Neuron (in vitro differentiated cells): ENCODE measurements around the gene ABCF2.

Experiments
- H2AFZ ChIP-seq: one replicate; pipeline ENCODE4 v1.6.1; 2013; ENCODE audit warnings: low read depth, mild to moderate bottlenecking, inconsistent platforms, low read length, moderate library complexity
- H3K27me3 ChIP-seq: one replicate; pipeline ENCODE4 v1.6.1; 2013; ENCODE audit warnings: low read length; ENCODE audit not compliant: insufficient read depth
- H3K36me3 ChIP-seq: one replicate; pipeline ENCODE4 v1.6.1; 2013; ENCODE audit warnings: low read length; ENCODE audit not compliant: insufficient read depth
- H3K4me1 ChIP-seq: one replicate; pipeline ENCODE4 v1.6.1; 2013; ENCODE audit warnings: low read length; ENCODE audit not compliant: insufficient read depth
- H3K4me3 ChIP-seq: 2 replicates; pipeline ENCODE4 v1.5.1; 2013; ENCODE audit warnings: mild to moderate bottlenecking, low read length, moderate library complexity
- H3K9me3 ChIP-seq: one replicate; pipeline ENCODE4 v1.6.1; 2013; ENCODE audit warnings: low read length

The ABCF2 gene

DNA sequence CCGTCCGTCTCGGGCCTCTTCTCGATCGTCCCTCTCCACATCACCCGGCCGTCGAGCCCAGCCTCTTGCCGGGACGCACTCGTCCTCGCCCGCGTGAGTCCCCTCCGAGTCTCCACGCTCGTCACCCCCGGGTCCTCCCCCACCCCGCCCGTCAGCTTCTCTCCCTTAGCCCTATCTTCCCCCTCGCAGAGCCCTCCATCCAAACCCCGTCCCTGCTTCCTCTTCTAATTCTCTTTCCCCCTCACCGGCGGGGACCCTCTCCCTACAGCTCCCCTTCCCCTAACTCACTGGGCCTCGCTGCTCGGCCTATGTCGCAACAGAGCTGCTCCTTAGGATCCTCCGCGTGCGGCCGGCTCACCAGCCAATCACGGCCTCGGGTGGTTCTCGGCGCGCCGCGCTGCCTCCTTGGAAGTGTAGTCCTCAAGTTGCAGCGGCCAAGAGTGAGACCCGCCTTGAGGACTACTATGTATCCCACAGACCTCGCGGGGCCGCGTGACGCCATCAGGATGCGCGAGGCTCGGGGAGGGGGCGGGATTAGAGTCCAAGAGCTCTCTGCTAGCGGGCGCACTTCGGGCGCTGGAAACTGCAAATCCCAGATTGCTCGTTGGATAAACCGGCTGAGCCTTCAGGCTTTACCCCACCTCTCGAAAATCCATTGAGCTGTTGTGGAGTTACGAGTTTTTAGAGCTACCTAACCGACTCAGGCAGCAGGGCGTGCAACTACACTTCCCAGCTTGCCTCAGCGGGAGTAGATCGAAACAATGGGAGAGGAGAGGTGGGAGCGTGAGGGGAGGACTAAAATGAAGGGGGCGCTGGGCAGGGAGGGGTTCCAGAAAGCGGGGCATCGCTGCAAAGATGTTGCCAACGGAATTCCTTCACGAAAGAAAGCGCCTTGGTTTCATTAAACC, at the start of gene ABCF2:
Gene ABCF2 (minus strand): TSS at position 331 of the 908 bp plus-strand sequence. CDS start 747 bp downstream, outside the sequence.
- Histone ChIP-seq H3K4me3 (peak within 1 kb of the TSS; percentile 87), H2AFZ (peak within 1 kb of the TSS; percentile 38), H3K27me3 (no peaks in the 10 kb centered on the region), H3K36me3 (peaks cover 32% of the 10 kb centered on the region), H3K4me1 (peaks cover 26% of the 10 kb centered on the region), H3K9me3 (no peaks in the 10 kb centered on the region)

DNA sequence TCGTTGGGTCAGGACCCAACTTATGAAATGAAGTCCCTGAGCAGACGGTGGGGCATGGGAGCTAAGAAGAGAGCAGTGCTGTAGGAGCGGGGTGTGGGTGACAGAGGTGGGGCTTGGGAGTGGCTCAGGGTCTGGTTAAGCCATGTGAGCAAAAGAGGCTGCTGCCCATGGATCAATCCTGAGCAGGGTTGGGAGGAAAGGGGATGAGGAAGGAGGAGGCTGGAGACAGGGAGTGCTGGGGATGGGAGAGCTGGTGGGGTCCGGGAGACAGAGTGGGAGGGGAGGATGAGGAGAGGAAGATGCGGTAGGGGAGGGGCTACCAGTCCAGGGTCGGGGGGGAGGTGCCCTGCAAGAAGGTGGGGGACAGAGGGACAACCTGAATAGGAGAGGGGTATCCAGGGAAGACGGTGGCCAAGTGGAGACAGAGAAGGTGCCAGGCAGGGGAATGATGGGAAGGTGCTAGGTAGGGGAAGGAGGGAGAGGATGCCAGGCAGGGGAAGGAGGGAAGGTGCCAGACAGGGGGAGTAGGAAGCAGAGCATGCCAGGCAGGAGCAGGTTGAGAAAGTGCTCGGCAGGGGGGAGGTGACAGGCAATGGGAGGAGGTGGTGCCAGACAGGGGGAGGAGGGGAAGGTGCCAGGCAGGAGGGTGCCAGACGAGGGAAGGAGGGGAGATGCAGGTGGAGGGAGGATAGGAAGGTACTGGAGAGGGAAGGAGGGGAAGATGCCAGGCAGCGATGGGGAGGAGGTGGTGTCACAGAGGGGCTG, 49.0 kb upstream of the ABCF2 start:
- H3K4me1 ChIP-seq: peaks cover 6% of the 10 kb centered on the region
- H2AFZ ChIP-seq: no peak overlapping the region
- no peaks in the 10 kb centered on the region for H3K36me3 ChIP-seq
- peak overlapping the region; percentile 38 for H3K4me3 ChIP-seq
- H3K9me3 ChIP-seq: no peaks in the 10 kb centered on the region
- peaks cover 9% of the 10 kb centered on the region for H3K27me3 ChIP-seq

DNA sequence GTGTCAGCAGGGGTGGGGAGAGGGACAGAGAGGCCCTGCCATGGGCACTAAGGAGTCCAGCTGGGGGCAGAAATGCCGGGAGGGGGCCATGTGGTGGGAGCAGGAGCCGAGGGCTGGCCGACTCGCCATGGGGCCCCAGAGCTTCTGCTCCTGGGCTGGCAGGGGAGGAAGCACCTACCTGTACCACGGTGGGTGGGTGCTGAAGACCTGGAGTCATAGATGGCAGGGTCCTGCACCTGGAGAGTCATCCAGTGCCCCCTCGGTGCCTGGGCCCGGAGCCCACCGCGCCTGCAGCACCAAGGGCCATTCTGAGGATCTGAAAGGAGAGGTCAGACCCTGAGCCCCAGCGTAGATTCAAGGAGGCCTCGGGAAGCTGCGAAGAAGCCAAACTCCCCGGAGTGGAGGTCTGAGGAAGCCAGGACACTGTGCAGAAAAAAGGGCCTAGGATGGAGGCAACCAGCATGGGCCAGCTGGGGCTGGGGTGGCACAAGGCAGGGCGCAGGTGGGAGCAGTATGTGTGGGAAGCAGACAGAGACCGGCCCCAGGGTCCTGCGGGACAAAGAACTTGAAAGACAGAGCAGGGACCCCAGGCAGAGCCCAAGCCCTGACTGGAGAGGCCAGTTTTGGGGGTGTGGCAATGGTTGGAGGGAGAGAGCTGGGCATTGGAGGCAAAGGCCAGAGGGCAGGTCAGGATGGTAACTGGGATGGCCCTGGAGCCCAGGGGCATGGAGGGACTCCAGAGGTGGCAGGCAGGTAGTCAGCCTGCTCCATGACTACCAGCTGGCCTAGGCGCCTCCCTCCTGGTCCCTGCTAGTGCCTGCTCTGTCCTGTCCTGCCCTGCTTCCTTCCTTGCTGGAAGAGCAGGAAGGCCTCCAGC, 48.2 kb upstream of the ABCF2 start:
- Histone ChIP-seq H3K4me3 (no peak overlapping the region), H3K9me3 (no peaks in the 10 kb centered on the region), H3K36me3 (no peaks in the 10 kb centered on the region)

DNA sequence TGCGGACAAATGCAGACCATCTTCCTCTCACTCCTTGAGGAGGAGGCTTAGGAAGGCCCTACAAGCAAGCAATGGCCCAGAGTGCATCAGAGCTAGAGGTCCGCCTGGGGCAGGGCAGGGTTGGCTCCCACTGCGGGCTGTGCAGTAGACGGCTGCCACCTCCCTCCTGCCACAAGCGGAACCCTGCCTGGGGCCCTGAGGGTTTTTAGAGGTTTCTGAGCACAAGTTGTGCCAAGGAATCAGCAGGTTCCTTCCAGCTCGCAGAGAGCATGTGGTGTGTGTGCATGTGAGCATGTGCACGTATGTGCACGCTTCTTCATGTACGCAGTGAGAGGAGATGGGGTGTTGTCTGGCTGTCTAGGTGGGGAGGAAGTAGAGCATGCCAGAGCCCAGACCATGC, 47.4 kb upstream of the ABCF2 start:
- H3K27me3 ChIP-seq: peaks cover 3% of the 10 kb centered on the region
- no peak overlapping the region for H2AFZ ChIP-seq
- H3K9me3 ChIP-seq: no peaks in the 10 kb centered on the region
- peaks cover 2% of the 10 kb centered on the region for H3K4me1 ChIP-seq
- no peaks in the 10 kb centered on the region for H3K36me3 ChIP-seq
- H3K4me3 ChIP-seq: no peak overlapping the region

More for the DNA sequence above, 48.2 kb upstream of the ABCF2 start:
- Histone ChIP-seq H3K27me3 (peaks cover 9% of the 10 kb centered on the region), H2AFZ (no peak overlapping the region), H3K4me1 (peaks cover 2% of the 10 kb centered on the region)

DNA sequence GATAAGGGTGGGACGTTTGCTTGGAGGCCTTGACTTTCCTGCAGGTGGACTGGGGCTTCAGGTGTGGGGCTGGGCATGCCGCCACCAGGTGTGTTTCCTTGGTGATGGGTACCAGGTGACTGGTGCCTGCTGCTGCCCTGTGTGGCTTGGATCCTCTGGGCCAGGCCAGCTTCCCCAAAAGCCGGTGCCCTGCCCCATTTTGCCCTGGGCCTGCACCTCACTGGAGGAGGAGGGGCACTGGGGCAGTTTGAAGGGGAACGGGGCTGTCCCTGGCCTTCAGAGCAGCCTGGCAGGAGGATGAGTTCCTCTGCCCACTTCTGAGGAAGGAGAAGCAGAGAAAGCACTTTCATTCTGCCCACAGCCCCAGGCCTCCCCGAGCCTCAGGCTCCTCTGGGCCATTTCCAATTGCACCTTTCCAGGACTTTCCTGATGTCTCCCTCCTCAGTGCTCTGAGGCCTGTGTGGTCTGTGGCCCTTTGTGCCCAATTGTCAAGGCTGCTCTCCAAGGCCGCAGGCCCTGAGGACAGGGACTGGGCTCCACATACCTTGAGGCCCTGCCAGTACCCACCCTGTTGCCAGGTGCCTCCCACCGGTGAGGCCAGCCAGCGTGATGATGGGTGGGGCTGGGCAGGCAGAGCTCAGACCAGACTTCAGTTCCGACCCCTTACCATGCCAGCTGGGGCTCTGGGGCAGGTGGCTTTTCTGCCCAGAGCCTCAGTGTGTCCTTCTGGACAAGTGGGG, 46.8 kb upstream of the ABCF2 start:
- Histone ChIP-seq H3K4me1 (peaks cover 2% of the 10 kb centered on the region), H2AFZ (no peak overlapping the region), H3K4me3 (no peak overlapping the region), H3K36me3 (no peaks in the 10 kb centered on the region), H3K9me3 (no peaks in the 10 kb centered on the region), H3K27me3 (no peaks in the 10 kb centered on the region)

DNA sequence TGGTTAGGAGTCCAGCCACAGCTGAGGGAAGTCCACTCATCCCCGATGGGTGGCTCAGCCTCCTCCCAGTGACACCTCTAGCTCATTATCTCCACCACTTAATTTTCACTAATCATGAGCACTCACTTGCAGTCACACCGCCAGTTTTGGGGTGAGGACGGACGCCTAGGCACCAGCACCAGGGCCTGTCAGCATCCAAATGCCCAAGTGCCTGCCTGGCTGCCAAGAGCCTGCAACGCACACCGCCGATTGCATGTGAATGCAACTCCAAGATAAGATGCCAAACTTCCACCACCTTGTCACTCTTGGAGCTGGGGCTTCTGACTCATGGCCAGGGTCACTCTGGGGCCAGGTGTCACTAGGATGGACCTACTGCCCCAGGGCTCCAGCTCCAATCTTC, 45.9 kb upstream of the ABCF2 start:
- no peak overlapping the region for H3K4me3 ChIP-seq
- H2AFZ ChIP-seq: no peak overlapping the region
- H3K4me1 ChIP-seq: peaks cover 2% of the 10 kb centered on the region
- no peaks in the 10 kb centered on the region for H3K9me3 ChIP-seq
- no peaks in the 10 kb centered on the region for H3K27me3 ChIP-seq
- H3K36me3 ChIP-seq: no peaks in the 10 kb centered on the region

DNA sequence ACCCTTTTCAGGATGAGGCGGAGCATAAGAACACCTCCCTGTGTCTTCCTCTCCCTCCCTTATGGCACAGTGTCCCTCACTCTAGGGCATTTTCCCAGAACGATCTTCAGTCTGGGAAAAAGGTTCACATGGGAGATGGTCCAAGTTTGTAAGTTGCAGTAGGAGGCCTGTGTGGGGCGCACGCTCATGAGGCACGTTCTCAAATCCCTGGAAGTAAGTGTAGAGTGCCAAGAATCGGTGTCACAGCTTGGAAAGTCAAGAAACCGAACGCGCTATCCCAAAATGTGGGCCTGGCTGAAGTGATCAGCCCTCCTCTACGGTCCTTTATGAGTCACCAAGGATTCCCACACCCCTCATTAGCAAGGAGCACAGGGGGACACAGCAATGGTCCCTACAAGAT, 45.4 kb upstream of the ABCF2 start:
- H3K27me3 ChIP-seq: no peaks in the 10 kb centered on the region
- no peak overlapping the region for H3K4me3 ChIP-seq
- H3K36me3 ChIP-seq: no peaks in the 10 kb centered on the region
- H2AFZ ChIP-seq: no peak overlapping the region
- H3K9me3 ChIP-seq: no peaks in the 10 kb centered on the region
- peaks cover 2% of the 10 kb centered on the region for H3K4me1 ChIP-seq

DNA sequence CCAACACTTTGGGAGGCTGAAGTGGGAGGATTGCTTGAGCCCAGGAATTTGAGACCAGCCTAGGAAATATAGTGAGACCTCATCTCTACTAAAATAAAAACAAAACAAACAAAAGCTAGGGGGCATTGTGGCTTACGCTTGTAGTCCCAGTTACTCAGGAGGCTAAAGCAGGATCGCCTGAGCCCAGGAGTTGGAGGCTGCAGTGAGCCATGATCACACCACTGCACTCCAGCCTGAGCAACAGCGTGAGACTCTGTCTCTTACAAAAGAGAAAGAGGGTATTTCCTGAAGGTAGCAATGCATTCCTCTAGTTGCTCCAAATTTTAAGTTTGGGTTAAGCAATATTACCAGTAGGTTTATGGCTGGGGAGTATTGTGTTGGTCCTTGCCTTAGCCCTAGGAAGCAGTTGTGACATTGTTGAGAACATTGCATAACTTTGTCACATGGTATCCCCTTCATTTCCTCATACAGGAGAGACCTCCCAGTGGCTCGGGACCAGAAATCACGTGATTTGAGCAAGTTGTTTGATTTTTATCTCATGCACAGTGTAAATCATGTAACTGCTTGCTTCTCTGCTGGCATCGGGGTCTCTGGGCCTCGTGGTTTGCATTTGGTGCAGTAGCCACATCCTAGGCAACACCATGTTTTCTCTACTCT, 44.8 kb upstream of the ABCF2 start:
- no peak overlapping the region for H2AFZ ChIP-seq
- H3K9me3 ChIP-seq: no peaks in the 10 kb centered on the region
- H3K4me3 ChIP-seq: no peak overlapping the region

DNA sequence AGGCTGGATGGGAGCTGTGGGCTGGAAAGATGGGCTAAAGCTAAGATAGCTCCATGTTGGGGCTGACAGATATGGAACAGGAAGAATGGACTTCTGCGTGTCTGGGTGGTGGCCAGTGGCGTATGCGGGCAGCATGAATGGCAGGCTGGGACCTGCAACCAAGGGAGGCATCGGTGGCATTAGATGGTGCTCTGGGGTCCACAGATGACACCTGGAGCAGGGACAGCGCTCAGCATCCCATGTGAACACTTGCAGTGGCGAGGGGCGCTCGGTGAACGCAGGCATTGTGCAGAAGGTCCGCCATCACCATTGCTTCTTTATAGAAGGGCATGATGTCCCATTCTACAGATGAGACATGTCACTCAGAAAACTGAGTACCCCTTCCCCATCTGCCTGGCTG, 42.5 kb upstream of the ABCF2 start:
- H3K36me3 ChIP-seq: no peaks in the 10 kb centered on the region
- no peak overlapping the region for H3K4me3 ChIP-seq
- H2AFZ ChIP-seq: no peak overlapping the region
- no peaks in the 10 kb centered on the region for H3K9me3 ChIP-seq
- no peaks in the 10 kb centered on the region for H3K4me1 ChIP-seq
- no peaks in the 10 kb centered on the region for H3K27me3 ChIP-seq

More for the DNA sequence above, 44.8 kb upstream of the ABCF2 start:
- peaks cover 2% of the 10 kb centered on the region for H3K4me1 ChIP-seq
- no peaks in the 10 kb centered on the region for H3K36me3 ChIP-seq
- no peaks in the 10 kb centered on the region for H3K27me3 ChIP-seq

DNA sequence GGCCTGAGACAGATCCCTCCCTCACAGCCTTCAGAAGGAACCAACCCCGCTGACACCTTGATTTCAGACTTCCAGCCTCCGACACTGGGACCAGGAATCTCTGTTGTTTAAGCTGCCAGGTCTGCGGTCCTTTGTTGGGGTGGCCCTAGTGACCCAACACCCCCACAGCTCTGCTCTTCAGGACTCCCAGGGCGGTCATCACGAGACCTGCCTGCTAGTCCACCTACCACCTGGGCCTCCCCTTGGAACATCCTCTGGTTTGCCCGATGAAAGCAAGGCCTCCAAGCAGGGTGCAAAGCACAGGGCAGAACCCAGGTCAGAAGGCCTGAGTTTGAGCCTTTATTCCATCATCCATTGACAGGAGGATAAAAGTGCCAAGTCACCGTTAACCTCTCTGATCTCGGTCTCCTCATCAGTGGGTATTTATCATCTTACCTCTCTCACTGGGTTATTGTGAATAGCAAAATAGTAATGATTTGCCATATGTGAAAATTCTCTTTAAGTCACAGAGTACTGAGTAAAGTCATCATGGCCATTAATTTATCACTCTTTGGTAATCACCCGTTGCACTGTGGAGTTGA, 38.4 kb upstream of the ABCF2 start:
- Histone ChIP-seq H2AFZ (no peak overlapping the region), H3K27me3 (peaks cover 6% of the 10 kb centered on the region), H3K4me1 (no peaks in the 10 kb centered on the region), H3K36me3 (no peaks in the 10 kb centered on the region), H3K4me3 (no peak overlapping the region), H3K9me3 (no peaks in the 10 kb centered on the region)

DNA sequence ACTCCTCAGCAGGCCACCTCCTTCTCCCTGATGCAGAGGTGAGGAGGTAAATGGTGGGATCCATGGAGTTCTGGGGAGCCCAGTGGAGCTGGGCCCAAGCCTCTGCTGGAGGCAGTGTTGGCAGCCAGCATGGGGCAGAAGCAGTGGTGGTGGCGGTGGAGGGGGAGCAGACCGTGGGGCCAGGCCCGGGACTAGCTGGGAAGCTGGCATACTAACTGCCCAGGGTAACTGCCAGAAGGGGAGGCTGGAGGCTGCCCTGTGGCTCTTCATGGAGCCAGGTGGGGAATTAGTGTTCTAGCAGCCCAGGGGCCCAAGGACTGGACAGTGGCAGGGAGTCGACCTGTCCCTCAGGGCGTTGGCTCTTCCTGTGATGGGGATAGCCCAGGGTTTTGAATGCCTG, 37.6 kb upstream of the ABCF2 start:
- no peaks in the 10 kb centered on the region for H3K4me1 ChIP-seq
- H3K4me3 ChIP-seq: no peak overlapping the region
- peaks cover 6% of the 10 kb centered on the region for H3K27me3 ChIP-seq
- no peak overlapping the region for H2AFZ ChIP-seq
- H3K9me3 ChIP-seq: no peaks in the 10 kb centered on the region
- H3K36me3 ChIP-seq: no peaks in the 10 kb centered on the region
